ENCODE data around the gene UCP3.

Gene UCP3

GRCh38 chr11:73982595-73982989 is 26.3 kb downstream of the UCP3 start, which contains the start of gene UCP2:
TSS of gene UCP2 (minus strand) at chr11:73982843. CDS start at chr11:73978378, 4,465 bp downstream.
- peak within 1 kb of the TSS; percentile 75 to 80 for H3K4me3 ChIP-seq (ENCODE audit: low read depth in 1 of 2, low read length in 2 of 2)
- peaks cover 5 to 12% of the 10 kb centered on the region in 2 donors for H3K36me3 ChIP-seq (ENCODE audit: control insufficient read depth in 1 of 2, insufficient read depth in 2 of 2, low read length in 2 of 2)
- peaks cover 14 to 15% of the 10 kb centered on the region in 2 donors for H3K4me1 ChIP-seq (ENCODE audit: control insufficient read depth in 1 of 2, insufficient read depth in 2 of 2, low read length in 2 of 2)
- H3K27me3 ChIP-seq (ENCODE audit: low read depth, low read length), result no peaks in the 10 kb centered on the region
- peak within 1 kb of the TSS; percentile 90 for H3K27ac ChIP-seq (ENCODE audit: low read length)
- no peaks in the 10 kb centered on the region for H3K9me3 ChIP-seq (ENCODE audit: control insufficient read depth in 1 of 2, low read length in 2 of 2)

- Histone ChIP-seq H3K9me3 (ENCODE audit: control insufficient read depth in 1 of 2, low read length in 2 of 2) (no peaks in the 10 kb centered on the region), H3K4me1 (ENCODE audit: control insufficient read depth in 1 of 2, insufficient read depth in 2 of 2, low read length in 2 of 2) (peaks cover 14 to 15% of the 10 kb centered on the region in 2 donors), H3K27ac (ENCODE audit: low read length) (peak overlapping the region; percentile 81), H3K36me3 (ENCODE audit: control insufficient read depth in 1 of 2, insufficient read depth in 2 of 2, low read length in 2 of 2) (peaks cover 19 to 25% of the 10 kb centered on the region in 2 donors), H3K4me3 (ENCODE audit: low read depth in 1 of 2, low read length in 2 of 2) (peak overlapping the region; percentile 64 to 80), H3K27me3 (ENCODE audit: low read depth, low read length) (no peaks in the 10 kb centered on the region)
Measured at GRCh38 chr11:73981051-73981805, 27.7 kb downstream of the UCP3 start.

GRCh38 chr11:73980001-73980961 is 28.6 kb downstream of the UCP3 start:
- Histone ChIP-seq H3K36me3 (ENCODE audit: control insufficient read depth in 1 of 2, insufficient read depth in 2 of 2, low read length in 2 of 2) (peaks cover 27% of the 10 kb centered on the region in 2 donors), H3K4me3 (ENCODE audit: low read depth in 1 of 2, low read length in 2 of 2) (peak overlapping the region in 1 of 2 donors; percentile 64), H3K9me3 (ENCODE audit: control insufficient read depth in 1 of 2, low read length in 2 of 2) (no peaks in the 10 kb centered on the region), H3K27me3 (ENCODE audit: low read depth, low read length) (no peaks in the 10 kb centered on the region), H3K27ac (ENCODE audit: low read length) (peak overlapping the region; percentile 81), H3K4me1 (ENCODE audit: control insufficient read depth in 1 of 2, insufficient read depth in 2 of 2, low read length in 2 of 2) (peaks cover 14 to 15% of the 10 kb centered on the region in 2 donors)

GRCh38 chr11:73978576-73979086 is 30.3 kb downstream of the UCP3 start:
- Histone ChIP-seq H3K4me3 (ENCODE audit: low read depth in 1 of 2, low read length in 2 of 2) (no peak overlapping the region), H3K4me1 (ENCODE audit: control insufficient read depth in 1 of 2, insufficient read depth in 2 of 2, low read length in 2 of 2) (peaks cover 14 to 16% of the 10 kb centered on the region in 2 donors), H3K27me3 (ENCODE audit: low read depth, low read length) (no peaks in the 10 kb centered on the region), H3K9me3 (ENCODE audit: control insufficient read depth in 1 of 2, low read length in 2 of 2) (no peaks in the 10 kb centered on the region), H3K36me3 (ENCODE audit: control insufficient read depth in 1 of 2, insufficient read depth in 2 of 2, low read length in 2 of 2) (peaks cover 32 to 36% of the 10 kb centered on the region in 2 donors), H3K27ac (ENCODE audit: low read length) (no peak overlapping the region)

- H3K27ac ChIP-seq (ENCODE audit: low read length), result no peak overlapping the region
- H3K4me3 ChIP-seq (ENCODE audit: low read depth in 1 of 2, low read length in 2 of 2), result no peak overlapping the region
- H3K36me3 ChIP-seq (ENCODE audit: control insufficient read depth in 1 of 2, insufficient read depth in 2 of 2, low read length in 2 of 2), result peaks cover 32 to 36% of the 10 kb centered on the region in 2 donors
- no peaks in the 10 kb centered on the region for H3K27me3 ChIP-seq (ENCODE audit: low read depth, low read length)
- H3K9me3 ChIP-seq (ENCODE audit: control insufficient read depth in 1 of 2, low read length in 2 of 2), result no peaks in the 10 kb centered on the region
- peaks cover 13 to 14% of the 10 kb centered on the region in 2 donors for H3K4me1 ChIP-seq (ENCODE audit: control insufficient read depth in 1 of 2, insufficient read depth in 2 of 2, low read length in 2 of 2)
Measured at GRCh38 chr11:73977856-73978519, 30.9 kb downstream of the UCP3 start.

- Histone ChIP-seq H3K4me1 (ENCODE audit: control insufficient read depth in 1 of 2, insufficient read depth in 2 of 2, low read length in 2 of 2) (peaks cover 9 to 12% of the 10 kb centered on the region in 2 donors), H3K9me3 (ENCODE audit: control insufficient read depth in 1 of 2, low read length in 2 of 2) (no peaks in the 10 kb centered on the region), H3K27me3 (ENCODE audit: low read depth, low read length) (no peaks in the 10 kb centered on the region), H3K4me3 (ENCODE audit: low read depth in 1 of 2, low read length in 2 of 2) (no peak overlapping the region), H3K36me3 (ENCODE audit: control insufficient read depth in 1 of 2, insufficient read depth in 2 of 2, low read length in 2 of 2) (peaks cover 32 to 36% of the 10 kb centered on the region in 2 donors), H3K27ac (ENCODE audit: low read length) (no peak overlapping the region)
Measured at GRCh38 chr11:73976451-73977151, 32.3 kb downstream of the UCP3 start.

- peaks cover 3 to 4% of the 10 kb centered on the region in 2 donors for H3K4me1 ChIP-seq (ENCODE audit: control insufficient read depth in 1 of 2, insufficient read depth in 2 of 2, low read length in 2 of 2)
- H3K36me3 ChIP-seq (ENCODE audit: control insufficient read depth in 1 of 2, insufficient read depth in 2 of 2, low read length in 2 of 2), result peaks cover 32 to 36% of the 10 kb centered on the region in 2 donors
- no peak overlapping the region for H3K27ac ChIP-seq (ENCODE audit: low read length)
- no peak overlapping the region for H3K4me3 ChIP-seq (ENCODE audit: low read depth in 1 of 2, low read length in 2 of 2)
- no peaks in the 10 kb centered on the region for H3K27me3 ChIP-seq (ENCODE audit: low read depth, low read length)
- H3K9me3 ChIP-seq (ENCODE audit: control insufficient read depth in 1 of 2, low read length in 2 of 2), result no peaks in the 10 kb centered on the region
Measured at GRCh38 chr11:73975479-73975757, 33.5 kb downstream of the UCP3 start.

GRCh38 chr11:73974604-73975478 is 34.0 kb downstream of the UCP3 start:
- H3K27ac ChIP-seq (ENCODE audit: low read length), result no peak overlapping the region
- H3K4me3 ChIP-seq (ENCODE audit: low read depth in 1 of 2, low read length in 2 of 2), result no peak overlapping the region
- H3K36me3 ChIP-seq (ENCODE audit: control insufficient read depth in 1 of 2, insufficient read depth in 2 of 2, low read length in 2 of 2), result peaks cover 32 to 36% of the 10 kb centered on the region in 2 donors
- H3K27me3 ChIP-seq (ENCODE audit: low read depth, low read length), result no peaks in the 10 kb centered on the region
- no peaks in the 10 kb centered on the region for H3K9me3 ChIP-seq (ENCODE audit: control insufficient read depth in 1 of 2, low read length in 2 of 2)
- peaks cover 0 to 4% of the 10 kb centered on the region in 2 donors for H3K4me1 ChIP-seq (ENCODE audit: control insufficient read depth in 1 of 2, insufficient read depth in 2 of 2, low read length in 2 of 2)

GRCh38 chr11:73972620-73973449 is 36.0 kb downstream of the UCP3 start:
- Histone ChIP-seq H3K27ac (ENCODE audit: low read length) (no peak overlapping the region), H3K4me3 (ENCODE audit: low read depth in 1 of 2, low read length in 2 of 2) (no peak overlapping the region), H3K4me1 (ENCODE audit: control insufficient read depth in 1 of 2, insufficient read depth in 2 of 2, low read length in 2 of 2) (peaks cover 0 to 4% of the 10 kb centered on the region in 2 donors), H3K27me3 (ENCODE audit: low read depth, low read length) (no peaks in the 10 kb centered on the region), H3K36me3 (ENCODE audit: control insufficient read depth in 1 of 2, insufficient read depth in 2 of 2, low read length in 2 of 2) (peaks cover 22 to 33% of the 10 kb centered on the region in 2 donors), H3K9me3 (ENCODE audit: control insufficient read depth in 1 of 2, low read length in 2 of 2) (no peaks in the 10 kb centered on the region)
